Measurements from ENCODE around the gene DNM3. TPM values are rescaled to one million over a fixed set of nuclear protein-coding genes. Genes with fewer than 3 reads are reported as not detected.

DNM3 gene
- total and polyA plus RNA-seq, 10 of the 15 experiments (the other 5 are each of a cell fraction or from before 2014, with no cell fraction given) = 0.03 to 1.5 (median 0.08) TPM; not detected in 3

DNA sequence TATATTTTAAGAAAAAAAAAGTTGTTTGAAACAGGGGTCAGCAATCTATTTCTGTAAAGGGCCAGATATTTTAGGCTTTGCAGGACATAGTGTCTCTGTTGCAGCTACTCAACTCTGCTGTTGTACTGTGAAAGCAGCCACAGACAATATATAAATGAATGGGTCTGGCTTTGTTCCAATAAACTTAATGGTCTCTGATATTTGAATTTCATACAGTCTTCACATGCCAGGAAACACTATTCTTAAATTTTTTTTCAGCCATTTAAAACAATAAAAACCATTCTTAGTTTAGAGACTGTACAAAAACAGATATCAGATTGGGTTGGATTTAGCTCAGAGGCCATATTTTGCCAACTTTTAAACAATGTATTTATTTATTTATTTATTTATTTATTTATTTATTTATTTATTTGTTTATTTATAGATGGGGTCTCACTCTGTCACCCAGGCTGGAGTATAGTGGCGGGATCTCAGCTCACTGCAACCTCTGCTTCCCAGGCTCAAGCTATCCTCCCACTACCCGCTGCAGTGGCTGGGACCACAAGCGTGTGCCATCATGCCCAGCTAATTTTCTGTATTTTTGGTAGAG, 102.8 kb downstream of the DNM3 start:
- ChIA-PET POLR2A (interaction anchor here (0.6 kb wide), 1 partner anchor 157 kb away, joined by 3 read pairs; no protein-coding TSS in a partner anchor), RAD21 (ENCODE audit: unreplicated experiment) (no interaction called here), SMC1A (ENCODE audit: uncharacterized antibody, unreplicated experiment) (interaction anchor here (0.6 kb wide), 1 partner anchor 213 kb away, joined by 3 read pairs; no protein-coding TSS in a partner anchor), CTCF (no interaction called here)
- no peaks in the 10 kb centered on the region for H3K36me3 ChIP-seq (ENCODE audit: control insufficient read depth in 2 of 2, insufficient read depth in 2 of 2, low read length in 1 of 2)
- no peak overlapping the region for H3K4me3 ChIP-seq
- DNase-seq (ENCODE audit: low read depth, low spot score) (no peak), ATAC-seq (no peak), FAIRE-seq (no peak)
- intact Hi-C loops (cut with micrococcal nuclease; ENCODE audit: unreplicated experiment) = no loop called here
- H3K4me1 ChIP-seq (ENCODE audit: control insufficient read depth, insufficient read depth, low read length) = no peaks in the 10 kb centered on the region
- no peak overlapping the region for H3K4me2 ChIP-seq (ENCODE audit: control insufficient read depth, insufficient read depth)
- H3K27ac ChIP-seq (ENCODE audit: control insufficient read depth, insufficient read depth) = no peak overlapping the region
- BruUV-seq (replicated peaks) = no TSS peak
- 42% methylated on average over 3 of the region's 3 CpGs for WGBS (ENCODE audit: insufficient coverage, insufficient replicate concordance, low lambda C conversion rate, missing lambda C conversion rate)
- no peak overlapping the region for H2AFZ ChIP-seq (ENCODE audit: control insufficient read depth, low read depth, low read length)
- H4K20me1 ChIP-seq (ENCODE audit: control insufficient read depth, insufficient read depth) = no peaks in the 10 kb centered on the region
- no peak overlapping the region for H3K9ac ChIP-seq (ENCODE audit: control insufficient read depth, insufficient read depth, low read length)
- H3K9me3 ChIP-seq (replicated peaks; ENCODE audit: control insufficient read depth, insufficient read depth, low read length) = no peaks in the 10 kb centered on the region
- in situ Hi-C loops (cut with MboI) = no loop called here
- no peaks in the 10 kb centered on the region; a peak in 2 of 4 replicates for H3K27me3 ChIP-seq (replicated peaks in 1 of 2; ENCODE audit: control insufficient read depth in 2 of 2, insufficient read depth in 2 of 2, low read length in 1 of 2)
- no peaks in the 10 kb centered on the region for H3K79me2 ChIP-seq (ENCODE audit: control insufficient read depth, insufficient read depth, low read length)
- TF ChIP-seq CBX3 (IDR thresholded peaks at IDR 0.05; ENCODE audit: borderline replicate concordance, low read depth) (no peak), CBX5 (IDR thresholded peaks at IDR 0.05; ENCODE audit: low read depth) (no peak), RELA (IDR thresholded peaks at IDR 0.05; ENCODE audit: borderline replicate concordance, partially characterized antibody) (no peak), ZSCAN29 (IDR thresholded peaks at IDR 0.05) (no peak), CHD2 (IDR thresholded peaks at IDR 0.05; ENCODE audit: borderline replicate concordance, low read depth, low read length) (no peak), NR2C2 (IDR thresholded peaks at IDR 0.05; ENCODE audit: borderline replicate concordance, control insufficient read depth, insufficient read length, low read depth) (no peak)
- TF ChIP-seq, protein P1, sequence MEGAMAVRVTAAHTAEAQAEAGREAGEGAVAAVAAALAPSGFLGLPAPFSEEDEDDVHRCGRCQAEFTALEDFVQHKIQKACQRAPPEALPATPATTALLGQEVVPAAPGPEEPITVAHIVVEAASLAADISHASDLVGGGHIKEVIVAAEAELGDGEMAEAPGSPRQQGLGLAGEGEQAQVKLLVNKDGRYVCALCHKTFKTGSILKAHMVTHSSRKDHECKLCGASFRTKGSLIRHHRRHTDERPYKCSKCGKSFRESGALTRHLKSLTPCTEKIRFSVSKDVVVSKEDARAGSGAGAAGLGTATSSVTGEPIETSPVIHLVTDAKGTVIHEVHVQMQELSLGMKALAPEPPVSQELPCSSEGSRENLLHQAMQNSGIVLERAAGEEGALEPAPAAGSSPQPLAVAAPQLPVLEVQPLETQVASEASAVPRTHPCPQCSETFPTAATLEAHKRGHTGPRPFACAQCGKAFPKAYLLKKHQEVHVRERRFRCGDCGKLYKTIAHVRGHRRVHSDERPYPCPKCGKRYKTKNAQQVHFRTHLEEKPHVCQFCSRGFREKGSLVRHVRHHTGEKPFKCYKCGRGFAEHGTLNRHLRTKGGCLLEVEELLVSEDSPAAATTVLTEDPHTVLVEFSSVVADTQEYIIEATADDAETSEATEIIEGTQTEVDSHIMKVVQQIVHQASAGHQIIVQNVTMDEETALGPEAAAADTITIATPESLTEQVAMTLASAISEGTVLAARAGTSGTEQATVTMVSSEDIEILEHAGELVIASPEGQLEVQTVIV (IDR thresholded peaks at IDR 0.05; ENCODE audit: borderline replicate concordance, partially characterized antibody) = no peak
- TF ChIP-seq, protein P2, sequence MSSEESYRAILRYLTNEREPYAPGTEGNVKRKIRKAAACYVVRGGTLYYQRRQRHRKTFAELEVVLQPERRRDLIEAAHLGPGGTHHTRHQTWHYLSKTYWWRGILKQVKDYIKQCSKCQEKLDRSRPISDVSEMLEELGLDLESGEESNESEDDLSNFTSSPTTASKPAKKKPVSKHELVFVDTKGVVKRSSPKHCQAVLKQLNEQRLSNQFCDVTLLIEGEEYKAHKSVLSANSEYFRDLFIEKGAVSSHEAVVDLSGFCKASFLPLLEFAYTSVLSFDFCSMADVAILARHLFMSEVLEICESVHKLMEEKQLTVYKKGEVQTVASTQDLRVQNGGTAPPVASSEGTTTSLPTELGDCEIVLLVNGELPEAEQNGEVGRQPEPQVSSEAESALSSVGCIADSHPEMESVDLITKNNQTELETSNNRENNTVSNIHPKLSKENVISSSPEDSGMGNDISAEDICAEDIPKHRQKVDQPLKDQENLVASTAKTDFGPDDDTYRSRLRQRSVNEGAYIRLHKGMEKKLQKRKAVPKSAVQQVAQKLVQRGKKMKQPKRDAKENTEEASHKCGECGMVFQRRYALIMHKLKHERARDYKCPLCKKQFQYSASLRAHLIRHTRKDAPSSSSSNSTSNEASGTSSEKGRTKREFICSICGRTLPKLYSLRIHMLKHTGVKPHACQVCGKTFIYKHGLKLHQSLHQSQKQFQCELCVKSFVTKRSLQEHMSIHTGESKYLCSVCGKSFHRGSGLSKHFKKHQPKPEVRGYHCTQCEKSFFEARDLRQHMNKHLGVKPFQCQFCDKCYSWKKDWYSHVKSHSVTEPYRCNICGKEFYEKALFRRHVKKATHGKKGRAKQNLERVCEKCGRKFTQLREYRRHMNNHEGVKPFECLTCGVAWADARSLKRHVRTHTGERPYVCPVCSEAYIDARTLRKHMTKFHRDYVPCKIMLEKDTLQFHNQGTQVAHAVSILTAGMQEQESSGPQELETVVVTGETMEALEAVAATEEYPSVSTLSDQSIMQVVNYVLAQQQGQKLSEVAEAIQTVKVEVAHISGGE (CRISPR knock-in tag; IDR thresholded peaks at IDR 0.05) = no peak
- TF ChIP-seq, protein P3, sequence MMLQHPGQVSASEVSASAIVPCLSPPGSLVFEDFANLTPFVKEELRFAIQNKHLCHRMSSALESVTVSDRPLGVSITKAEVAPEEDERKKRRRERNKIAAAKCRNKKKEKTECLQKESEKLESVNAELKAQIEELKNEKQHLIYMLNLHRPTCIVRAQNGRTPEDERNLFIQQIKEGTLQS (IDR thresholded peaks at IDR 0.05; ENCODE audit: borderline replicate concordance, extremely low read depth, low read depth, low read length) = no peak
- TF ChIP-seq, protein P4, sequence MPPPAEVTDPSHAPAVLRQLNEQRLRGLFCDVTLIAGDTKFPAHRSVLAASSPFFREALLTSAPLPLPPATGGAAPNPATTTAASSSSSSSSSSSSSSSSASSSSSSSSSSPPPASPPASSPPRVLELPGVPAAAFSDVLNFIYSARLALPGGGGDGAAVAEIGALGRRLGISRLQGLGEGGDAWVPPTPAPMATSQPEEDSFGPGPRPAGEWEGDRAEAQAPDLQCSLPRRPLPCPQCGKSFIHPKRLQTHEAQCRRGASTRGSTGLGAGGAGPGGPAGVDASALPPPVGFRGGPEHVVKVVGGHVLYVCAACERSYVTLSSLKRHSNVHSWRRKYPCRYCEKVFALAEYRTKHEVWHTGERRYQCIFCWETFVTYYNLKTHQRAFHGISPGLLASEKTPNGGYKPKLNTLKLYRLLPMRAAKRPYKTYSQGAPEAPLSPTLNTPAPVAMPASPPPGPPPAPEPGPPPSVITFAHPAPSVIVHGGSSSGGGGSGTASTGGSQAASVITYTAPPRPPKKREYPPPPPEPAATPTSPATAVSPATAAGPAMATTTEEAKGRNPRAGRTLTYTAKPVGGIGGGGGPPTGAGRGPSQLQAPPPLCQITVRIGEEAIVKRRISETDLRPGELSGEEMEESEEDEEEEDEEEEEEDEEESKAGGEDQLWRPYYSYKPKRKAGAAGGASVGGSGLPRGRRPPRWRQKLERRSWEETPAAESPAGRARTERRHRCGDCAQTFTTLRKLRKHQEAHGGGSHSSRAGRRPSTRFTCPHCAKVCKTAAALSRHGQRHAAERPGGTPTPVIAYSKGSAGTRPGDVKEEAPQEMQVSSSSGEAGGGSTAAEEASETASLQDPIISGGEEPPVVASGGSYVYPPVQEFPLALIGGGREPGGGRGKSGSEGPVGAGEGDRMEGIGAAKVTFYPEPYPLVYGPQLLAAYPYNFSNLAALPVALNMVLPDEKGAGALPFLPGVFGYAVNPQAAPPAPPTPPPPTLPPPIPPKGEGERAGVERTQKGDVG (CRISPR knock-in tag; IDR thresholded peaks at IDR 0.05) = no peak

Measured in GM12878 (cell line).